CD14-positive monocyte (primary cell): ENCODE data around the gene PNKD. TPM values are rescaled to one million over a fixed set of nuclear protein-coding genes. Genes with fewer than 3 reads are reported as not detected.

Experiments used
- DNase-seq, 3 donors: peaks; one replicate each; pipeline ENCODE4 v3.0.0-alpha.2; 2011 to 2022
- H2AFZ ChIP-seq: 2 replicates; pipeline ENCODE4 v1.6.0; 2012; ENCODE audit warnings: mild to moderate bottlenecking, low read depth, low read length, inconsistent platforms; ENCODE audit not compliant: insufficient read depth, poor library complexity, severe bottlenecking
- H3K27ac ChIP-seq, 2 donors: 1 replicate in 1 of 2; 2 replicates in 1 of 2; pipeline ENCODE4 v1.5.1; 2012 to 2013; ENCODE audit warnings: low read length in 2 of 2, control low read depth in 1 of 2, inconsistent platforms in 1 of 2, low read depth in 1 of 2, mild to moderate bottlenecking in 1 of 2
- H3K27me3 ChIP-seq, 2 donors: one replicate each; pipeline versions ENCODE4 v1.6.0 to v1.6.1; 2011 to 2013; ENCODE audit warnings: low read length in 2 of 2; ENCODE audit not compliant: control insufficient read depth in 2 of 2, insufficient read depth in 2 of 2
- H3K36me3 ChIP-seq, 2 donors: replicated peaks in 1 of 2; 1 replicate in 1 of 2; 2 replicates in 1 of 2; pipeline versions ENCODE4 v1.5.1 to v1.6.1; 2012 to 2013; ENCODE audit warnings: low read length in 2 of 2, control low read depth in 1 of 2, inconsistent platforms in 1 of 2, mild to moderate bottlenecking in 1 of 2; ENCODE audit not compliant: insufficient read depth in 2 of 2, control insufficient read depth in 1 of 2
- H3K4me1 ChIP-seq, 2 donors: 1 replicate in 1 of 2; 2 replicates in 1 of 2; pipeline versions ENCODE4 v1.5.1 to v1.6.1; 2012 to 2013; ENCODE audit warnings: low read length in 2 of 2, control low read depth in 1 of 2, inconsistent platforms in 1 of 2, mild to moderate bottlenecking in 1 of 2, moderate library complexity in 1 of 2; ENCODE audit not compliant: insufficient read depth in 2 of 2, control insufficient read depth in 1 of 2
- H3K4me2 ChIP-seq: replicated peaks from 2 replicates; pipeline ENCODE3; 2012; ENCODE audit warnings: low read length, moderate library complexity, mild to moderate bottlenecking; ENCODE audit not compliant: poor library complexity, severe bottlenecking; ENCODE audit errors: extremely low read depth
- H3K4me3 ChIP-seq, 3 experiments: fragments of 200-600 bp in 1 of 3; sonication (generic) in 1 of 3; replicated peaks in 1 of 3; 1 replicate in 2 of 3; 2 replicates in 1 of 3; pipeline ENCODE4 v1.5.1; 2011 to 2013; ENCODE audit warnings: low read length in 3 of 3, mild to moderate bottlenecking in 3 of 3, control low read depth in 2 of 3, low read depth in 2 of 3, inconsistent platforms in 1 of 3, moderate library complexity in 1 of 3
- H3K79me2 ChIP-seq: 2 replicates; pipeline ENCODE4 v1.6.0; 2012; ENCODE audit warnings: mild to moderate bottlenecking, control low read depth, inconsistent platforms, low read length, moderate library complexity; ENCODE audit not compliant: insufficient read depth
- H3K9ac ChIP-seq: 2 replicates; pipeline ENCODE4 v1.6.0; 2017; ENCODE audit warnings: low read length, mild to moderate bottlenecking; ENCODE audit not compliant: insufficient read depth, poor library complexity, severe bottlenecking
- H3K9me3 ChIP-seq, 2 donors: replicated peaks in 1 of 2; 1 replicate in 1 of 2; 2 replicates in 1 of 2; pipeline versions ENCODE4 v1.5.1 to v1.6.1; 2012 to 2013; ENCODE audit warnings: low read length in 2 of 2, control low read depth in 1 of 2; ENCODE audit not compliant: control insufficient read depth in 1 of 2, insufficient read depth in 1 of 2
- H4K20me1 ChIP-seq: 2 replicates; pipeline ENCODE4 v1.6.0; 2012; ENCODE audit warnings: mild to moderate bottlenecking, low read length, control low read depth, moderate library complexity; ENCODE audit not compliant: insufficient read depth
- H3K27ac Mint-ChIP-seq, 7 donors: one replicate each; pipeline ENCODE4 v1.8.0; 2020; ENCODE audit warnings: mild to moderate bottlenecking in 7 of 7, mixed read lengths in 7 of 7, moderate library complexity in 6 of 7, inconsistent platforms in 2 of 7
- H3K27me3 Mint-ChIP-seq, 3 donors: one replicate each; pipeline ENCODE4 v1.8.0; 2021 to 2022; ENCODE audit warnings: low read depth in 3 of 3, mild to moderate bottlenecking in 3 of 3, mixed read lengths in 3 of 3, moderate library complexity in 3 of 3, inconsistent platforms in 1 of 3
- H3K36me3 Mint-ChIP-seq, 2 donors: one replicate each; pipeline ENCODE4 v1.8.0; 2020; ENCODE audit warnings: mixed read lengths in 2 of 2, inconsistent platforms in 1 of 2, mild to moderate bottlenecking in 1 of 2
- H3K4me1 Mint-ChIP-seq: one replicate; pipeline ENCODE4 v1.8.0; 2020; ENCODE audit warnings: mild to moderate bottlenecking, mixed read lengths
- H3K4me3 Mint-ChIP-seq, 2 donors: one replicate each; pipeline ENCODE4 v1.8.0; 2020; ENCODE audit warnings: mild to moderate bottlenecking in 2 of 2, mixed read lengths in 2 of 2, moderate library complexity in 1 of 2
- H3K9me3 Mint-ChIP-seq, 7 donors: one replicate each; pipeline ENCODE4 v1.8.0; 2020 to 2022; ENCODE audit warnings: mixed read lengths in 7 of 7, mild to moderate bottlenecking in 6 of 7, moderate library complexity in 6 of 7, inconsistent platforms in 2 of 7
- CTCF ChIP-seq: fragments of 200-600 bp; IDR thresholded peaks from one replicate; pipeline ENCODE4 v1.8.0; 2022; ENCODE audit warnings: antibody characterized with exemption, mild to moderate bottlenecking
- WGBS: methylation state at CpG from one replicate; pipeline ENCODE4 v1.1.5; 2013; ENCODE audit warnings: missing lambda C conversion rate; ENCODE audit not compliant: insufficient coverage; 5-methylcytosine and 5-hydroxymethylcytosine counted together
- intact Hi-C, 2 donors: fragments of 100-400 bp; cut with micrococcal nuclease; formaldehyde crosslinking; loops; one replicate each; pipeline versions ENCODE4 v1.15.0 to v1.15.1; 2023
- polyA plus RNA-seq, 3 donors: library from polyadenylated mRNA; depleted of rRNA in 1 of 3; unstranded in 2 of 3; stranded (reverse) in 1 of 3; fragments of 300-500 nt in 2 of 3; fragments of >200 nt in 1 of 3; fragmentation: Illumina TruSeq in 2 of 3; gene quantifications; 1 replicate in 2 of 3; 2 replicates in 1 of 3; pipeline ENCODE4 v1.2.3, GENCODE V29; 2012 to 2021

The PNKD gene
- polyA plus RNA-seq, 3 donors, result 79.8 to 92.0 (median 88.2) TPM

- Histone ChIP-seq H3K4me2 (no peak overlapping the region), H4K20me1 (peaks cover 74% of the 10 kb centered on the region), H3K79me2 (peaks cover 96% of the 10 kb centered on the region), H3K27ac (no peak overlapping the region), H2AFZ (no peak overlapping the region), H3K9me3 (no peaks in the 10 kb centered on the region), H3K9ac (no peak overlapping the region), H3K4me3 (no peak overlapping the region), H3K27me3 (no peaks in the 10 kb centered on the region), H3K36me3 (peaks cover 49 to 56% of the 10 kb centered on the region in 2 donors), H3K4me1 (peaks cover 53 to 59% of the 10 kb centered on the region in 2 donors)
- Mint-ChIP-seq H3K9me3 (no peaks in the 10 kb centered on the region), H3K27me3 (peaks cover 0 to 3% (median 0%) of the 10 kb centered on the region in 3 donors), H3K4me3 (no peak overlapping the region), H3K36me3 (peaks cover 39 to 55% of the 10 kb centered on the region in 2 donors), H3K27ac (peak overlapping the region in 3 of 7 donors; percentile 53 to 71 (median 55)), H3K4me1 (peaks cover 68% of the 10 kb centered on the region)
- no peak for DNase-seq
- intact Hi-C loops, result no loop called here
- 95% methylated on average over 6 of the region's 6 CpGs for WGBS
- TF ChIP-seq CTCF, result no peak
Observed at GRCh38 chr2:218267259-218267658, 3.1 kb upstream of the PNKD start.

GRCh38 chr2:218270721-218271486 is 585 bp downstream of the PNKD start:
- Histone ChIP-seq H3K4me2 (peak overlapping the region; percentile 99), H3K4me1 (peaks cover 40 to 46% of the 10 kb centered on the region in 2 donors), H3K36me3 (peaks cover 42 to 49% of the 10 kb centered on the region in 2 donors), H2AFZ (peak overlapping the region; percentile 68), H4K20me1 (peaks cover 74% of the 10 kb centered on the region), H3K4me3 (peak overlapping the region; percentile 60 to 97 (median 95)), H3K27me3 (no peaks in the 10 kb centered on the region), H3K27ac (peak overlapping the region; percentile 27 to 69), H3K9me3 (no peaks in the 10 kb centered on the region), H3K9ac (peak overlapping the region; percentile 57), H3K79me2 (peaks cover 74% of the 10 kb centered on the region)
- TF ChIP-seq CTCF, result no peak
- Mint-ChIP-seq H3K4me3 (peak overlapping the region; percentile 90), H3K4me1 (peaks cover 53% of the 10 kb centered on the region), H3K9me3 (no peaks in the 10 kb centered on the region), H3K36me3 (peaks cover 40 to 49% of the 10 kb centered on the region in 2 donors), H3K27me3 (peaks cover 0 to 3% (median 0%) of the 10 kb centered on the region in 3 donors), H3K27ac (peak overlapping the region; percentile 78 to 93 (median 87))
- no peak for DNase-seq
- WGBS, result 13% methylated on average over 21 of the region's 23 CpGs
- intact Hi-C loops, result loop anchor here (5.0 to 10.0 kb wide), 4 partner anchors 126 to 294 kb away; partner anchors contain the start of genes CTDSP1 (in 2 of the 2), CNOT9 (in 1 of the 2) and USP37 (in 1 of the 2)
